Mesothelial cell of epicardium (in vitro differentiated cells): ENCODE data around the gene ANKRD24. TPM values are rescaled to one million over a fixed set of nuclear protein-coding genes. Genes with fewer than 3 reads are reported as not detected.

Source experiments
- DNase-seq, 2 experiments: peaks; one replicate each; pipeline ENCODE4 v3.0.0; 2021; ENCODE audit warnings: low spot score in 2 of 2; ENCODE audit not compliant: unreplicated experiment in 2 of 2
- H3K27ac Mint-ChIP-seq: 2 replicates; pipeline ENCODE4 v1.8.0; 2021; ENCODE audit warnings: mixed read lengths
- H3K27me3 Mint-ChIP-seq: 2 replicates; pipeline ENCODE4 v1.8.0; 2021; ENCODE audit warnings: low read depth, mixed read lengths
- H3K36me3 Mint-ChIP-seq: 2 replicates; pipeline ENCODE4 v1.8.0; 2021; ENCODE audit warnings: mixed read lengths
- H3K4me1 Mint-ChIP-seq: 2 replicates; pipeline ENCODE4 v1.8.0; 2021; ENCODE audit warnings: mixed read lengths
- H3K4me3 Mint-ChIP-seq: 2 replicates; pipeline ENCODE4 v1.8.0; 2021; ENCODE audit warnings: mild to moderate bottlenecking, moderate library complexity, mixed read lengths
- H3K9me3 Mint-ChIP-seq: 2 replicates; pipeline ENCODE4 v1.8.0; 2021; ENCODE audit warnings: mixed read lengths
- CTCF ChIP-seq: fragments of 200-600 bp; sonication (generic); IDR thresholded peaks from one replicate; pipeline ENCODE4 v1.5.0; 2021; ENCODE audit warnings: antibody characterized with exemption; ENCODE audit not compliant: unreplicated experiment
- total RNA-seq: library from RNA; stranded (reverse); gene quantifications from 3 replicates; pipeline ENCODE4 v1.2.1, GENCODE V29; 2021

ANKRD24 gene
- total RNA-seq, 1 donor from 2014 or later, result 0.98 TPM

GRCh38 chr19:4264812-4265211 is 82.3 kb downstream of the ANKRD24 start:
- H3K9me3 Mint-ChIP-seq, result no peaks in the 10 kb centered on the region
- no peaks in the 10 kb centered on the region for H3K27me3 Mint-ChIP-seq
- H3K4me1 Mint-ChIP-seq, result no peaks in the 10 kb centered on the region
- peaks cover 16% of the 10 kb centered on the region for H3K36me3 Mint-ChIP-seq
- no peak overlapping the region for H3K27ac Mint-ChIP-seq
- no peak for TF ChIP-seq CTCF
- no peak for DNase-seq
- no peak overlapping the region for H3K4me3 Mint-ChIP-seq

GRCh38 chr19:4266253-4267000 is 83.9 kb downstream of the ANKRD24 start:
- no peak for TF ChIP-seq CTCF
- no peak overlapping the region for H3K4me3 Mint-ChIP-seq
- peaks cover 10% of the 10 kb centered on the region for H3K36me3 Mint-ChIP-seq
- H3K27ac Mint-ChIP-seq, result no peak overlapping the region
- DNase-seq, result no peak
- no peaks in the 10 kb centered on the region for H3K4me1 Mint-ChIP-seq
- no peaks in the 10 kb centered on the region for H3K27me3 Mint-ChIP-seq
- H3K9me3 Mint-ChIP-seq, result no peaks in the 10 kb centered on the region

GRCh38 chr19:4267101-4267900 is 84.8 kb downstream of the ANKRD24 start:
- TF ChIP-seq CTCF, result peak; percentile 81
- H3K4me3 Mint-ChIP-seq, result no peak overlapping the region
- no peaks in the 10 kb centered on the region for H3K4me1 Mint-ChIP-seq
- no peaks in the 10 kb centered on the region for H3K9me3 Mint-ChIP-seq
- H3K27ac Mint-ChIP-seq, result no peak overlapping the region
- no peaks in the 10 kb centered on the region for H3K27me3 Mint-ChIP-seq
- DNase-seq, result peak in 1 of 2 experiments; percentile 67
- H3K36me3 Mint-ChIP-seq, result peaks cover 12% of the 10 kb centered on the region

GRCh38 chr19:4267901-4268815 is 85.7 kb downstream of the ANKRD24 start:
- Mint-ChIP-seq H3K27ac (no peak overlapping the region), H3K27me3 (no peaks in the 10 kb centered on the region), H3K4me1 (no peaks in the 10 kb centered on the region), H3K9me3 (no peaks in the 10 kb centered on the region), H3K36me3 (peaks cover 12% of the 10 kb centered on the region), H3K4me3 (no peak overlapping the region)
- TF ChIP-seq CTCF, result peak; percentile 44
- DNase-seq, result no peak

- no peaks in the 10 kb centered on the region for H3K27me3 Mint-ChIP-seq
- DNase-seq, result no peak
- H3K4me3 Mint-ChIP-seq, result no peak overlapping the region
- H3K4me1 Mint-ChIP-seq, result no peaks in the 10 kb centered on the region
- H3K27ac Mint-ChIP-seq, result no peak overlapping the region
- no peaks in the 10 kb centered on the region for H3K9me3 Mint-ChIP-seq
- no peak for TF ChIP-seq CTCF
- H3K36me3 Mint-ChIP-seq, result peaks cover 12% of the 10 kb centered on the region
These were observed 86.4 kb downstream of the ANKRD24 start for GRCh38 chr19:4268816-4269430.
